ENCODE results near the gene SMPD4. TPM values are rescaled to one million over a fixed set of nuclear protein-coding genes. Genes with fewer than 3 reads are reported as not detected.
"Not testable (repeated sequence)": the region's sequence is repeated elsewhere in the genome, so short reads cannot be mapped to it uniquely, and the experiment has no call there.

Gene SMPD4
- total RNA-seq, 2 donors from 2014 or later = 46.3 to 53.1 TPM

DNA sequence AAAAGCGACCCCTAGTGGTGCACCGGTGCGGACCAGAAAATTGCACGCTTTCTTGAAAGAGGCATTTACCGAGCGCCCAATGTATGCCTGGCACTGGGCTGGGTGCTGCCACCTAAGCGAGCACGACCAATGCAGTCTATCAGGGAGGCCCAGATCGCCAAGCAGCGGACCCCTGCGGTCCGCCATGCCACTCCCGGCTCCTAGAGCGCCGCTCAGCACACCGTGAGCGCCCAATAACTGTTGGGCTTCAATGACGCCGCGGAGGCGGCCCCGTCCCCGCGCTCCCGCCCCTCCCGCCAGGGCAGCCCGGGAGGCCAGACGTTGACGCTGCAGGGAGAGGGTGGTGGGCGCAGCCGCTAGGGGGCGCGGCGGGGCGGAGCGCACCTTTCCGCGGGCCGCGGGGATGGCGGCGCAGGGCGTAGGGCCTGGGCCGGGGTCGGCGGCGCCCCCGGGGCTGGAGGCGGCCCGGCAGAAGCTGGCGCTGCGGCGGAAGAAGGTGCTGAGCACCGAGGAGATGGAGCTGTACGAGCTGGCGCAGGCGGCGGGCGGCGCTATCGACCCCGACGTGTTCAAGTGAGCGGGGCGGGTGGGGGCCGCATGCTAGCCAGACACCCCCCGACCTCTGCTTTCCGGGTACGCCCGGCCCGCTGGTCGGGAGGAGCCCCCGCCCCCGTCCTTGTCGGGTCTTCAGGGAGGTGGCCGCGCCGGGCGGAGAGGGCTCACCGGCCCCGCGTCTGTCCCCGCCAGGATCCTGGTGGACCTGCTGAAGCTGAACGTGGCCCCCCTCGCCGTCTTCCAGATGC, 679 bp upstream of the SMPD4 start, which contains the start of gene MZT2B:
Gene MZT2B (plus strand): TSS at position 383 of the 803 bp plus-strand sequence. CDS start 21 bp downstream, at position 404.
- ATAC-seq (ENCODE audit: insufficient number of reproducible peaks, low FRiP score, low read depth) = peak; percentile 88
- H3K36me3 ChIP-seq; H3K27me3 ChIP-seq (replicated peaks; ENCODE audit: insufficient read depth); H3K9me3 ChIP-seq: not testable (repeated sequence)
- Histone ChIP-seq H3K27ac (peak within 1 kb of the TSS; percentile 80 to 81), H3K4me3 (peak within 1 kb of the TSS; percentile 100), H3K4me1 (ENCODE audit: control insufficient read depth in 1 of 2, low read depth in 2 of 2) (peaks cover 17 to 23% of the 10 kb centered on the region in 2 donors)
- TF ChIP-seq, protein P1, sequence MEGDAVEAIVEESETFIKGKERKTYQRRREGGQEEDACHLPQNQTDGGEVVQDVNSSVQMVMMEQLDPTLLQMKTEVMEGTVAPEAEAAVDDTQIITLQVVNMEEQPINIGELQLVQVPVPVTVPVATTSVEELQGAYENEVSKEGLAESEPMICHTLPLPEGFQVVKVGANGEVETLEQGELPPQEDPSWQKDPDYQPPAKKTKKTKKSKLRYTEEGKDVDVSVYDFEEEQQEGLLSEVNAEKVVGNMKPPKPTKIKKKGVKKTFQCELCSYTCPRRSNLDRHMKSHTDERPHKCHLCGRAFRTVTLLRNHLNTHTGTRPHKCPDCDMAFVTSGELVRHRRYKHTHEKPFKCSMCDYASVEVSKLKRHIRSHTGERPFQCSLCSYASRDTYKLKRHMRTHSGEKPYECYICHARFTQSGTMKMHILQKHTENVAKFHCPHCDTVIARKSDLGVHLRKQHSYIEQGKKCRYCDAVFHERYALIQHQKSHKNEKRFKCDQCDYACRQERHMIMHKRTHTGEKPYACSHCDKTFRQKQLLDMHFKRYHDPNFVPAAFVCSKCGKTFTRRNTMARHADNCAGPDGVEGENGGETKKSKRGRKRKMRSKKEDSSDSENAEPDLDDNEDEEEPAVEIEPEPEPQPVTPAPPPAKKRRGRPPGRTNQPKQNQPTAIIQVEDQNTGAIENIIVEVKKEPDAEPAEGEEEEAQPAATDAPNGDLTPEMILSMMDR (IDR thresholded peaks at IDR 0.05) = peak; percentile 75
- DNase-seq (ENCODE audit: low spot score) = peak; percentile 33

GRCh38 chr2:130180404-130181324, 738 bp downstream of the SMPD4 start:
- not testable (repeated sequence) for DNase-seq (ENCODE audit: low spot score); ATAC-seq (ENCODE audit: insufficient number of reproducible peaks, low FRiP score, low read depth)

GRCh38 chr2:130174866-130175265, 6.5 kb downstream of the SMPD4 start:
- H3K4me1 ChIP-seq (ENCODE audit: control insufficient read depth in 1 of 2, low read depth in 2 of 2); H3K4me3 ChIP-seq; ATAC-seq (ENCODE audit: insufficient number of reproducible peaks, low FRiP score, low read depth); DNase-seq (ENCODE audit: low spot score); H3K27ac ChIP-seq; H3K27me3 ChIP-seq (replicated peaks; ENCODE audit: insufficient read depth); H3K9me3 ChIP-seq: not testable (repeated sequence)
- H3K36me3 ChIP-seq = peaks cover 31% of the 10 kb centered on the region

More at GRCh38 chr2:130180404-130181324, 738 bp downstream of the SMPD4 start:
- Histone ChIP-seq H3K4me3 (peak overlapping the region; percentile 100), H3K4me1 (ENCODE audit: control insufficient read depth in 1 of 2, low read depth in 2 of 2) (peaks cover 17 to 23% of the 10 kb centered on the region in 2 donors), H3K27ac (peak overlapping the region; percentile 80 to 81)
- not testable (repeated sequence) for H3K9me3 ChIP-seq; H3K27me3 ChIP-seq (replicated peaks; ENCODE audit: insufficient read depth); H3K36me3 ChIP-seq

DNA sequence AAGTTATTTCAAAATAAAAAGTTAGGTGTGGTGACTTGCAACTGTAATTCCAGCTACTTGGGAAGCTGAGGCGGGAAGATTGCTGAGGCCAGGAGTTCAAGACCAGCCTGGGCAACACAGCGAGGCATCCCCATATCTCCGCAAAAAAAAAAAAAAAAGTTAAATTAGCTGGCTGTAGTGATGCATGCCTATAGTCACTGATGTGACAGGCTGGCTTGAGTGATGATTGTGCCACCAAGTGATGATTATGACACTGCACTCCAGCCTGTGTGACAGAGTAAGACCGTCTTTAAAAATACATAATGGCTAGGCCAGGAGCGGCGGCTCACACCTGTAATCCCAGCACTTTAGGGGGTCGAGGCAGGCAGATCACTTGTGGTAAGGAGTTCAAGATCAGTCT, 11.5 kb downstream of the SMPD4 start:
- H3K4me3 ChIP-seq = no peak overlapping the region
- no peaks in the 10 kb centered on the region for H3K9me3 ChIP-seq
- no peak overlapping the region for H3K27ac ChIP-seq
- no peaks in the 10 kb centered on the region for H3K27me3 ChIP-seq (replicated peaks; ENCODE audit: insufficient read depth)
- H3K4me1 ChIP-seq (ENCODE audit: control insufficient read depth in 1 of 2, low read depth in 2 of 2) = no peaks in the 10 kb centered on the region
- H3K36me3 ChIP-seq = peaks cover 38% of the 10 kb centered on the region
- ATAC-seq (ENCODE audit: insufficient number of reproducible peaks, low FRiP score, low read depth) (no peak), DNase-seq (ENCODE audit: low spot score) (no peak)
- TF ChIP-seq, protein P1 (IDR thresholded peaks at IDR 0.05) = no peak

GRCh38 chr2:130169163-130169562, 12.2 kb downstream of the SMPD4 start:
- not testable (repeated sequence) for H3K27ac ChIP-seq; DNase-seq (ENCODE audit: low spot score); H3K27me3 ChIP-seq (replicated peaks; ENCODE audit: insufficient read depth); H3K4me3 ChIP-seq; ATAC-seq (ENCODE audit: insufficient number of reproducible peaks, low FRiP score, low read depth); H3K4me1 ChIP-seq (ENCODE audit: control insufficient read depth in 1 of 2, low read depth in 2 of 2); H3K9me3 ChIP-seq
- H3K36me3 ChIP-seq = peaks cover 40% of the 10 kb centered on the region

GRCh38 chr2:130166611-130167010, 14.8 kb downstream of the SMPD4 start:
- not testable (repeated sequence) for H3K27ac ChIP-seq; H3K4me3 ChIP-seq; H3K9me3 ChIP-seq; DNase-seq (ENCODE audit: low spot score); H3K27me3 ChIP-seq (replicated peaks; ENCODE audit: insufficient read depth); ATAC-seq (ENCODE audit: insufficient number of reproducible peaks, low FRiP score, low read depth); H3K4me1 ChIP-seq (ENCODE audit: control insufficient read depth in 1 of 2, low read depth in 2 of 2)
- peaks cover 31% of the 10 kb centered on the region for H3K36me3 ChIP-seq

All from thoracic aorta (tissue), 2 donors.